Thyroid gland (tissue), 4 donors: ENCODE results near the gene SLC14A1.

Experiments
- CTCF ChIP-seq, 6 experiments: fragments of 200-600 bp in 3 of 6; fragments of 450-650 bp in 3 of 6; sonication (generic) in 3 of 6; IDR thresholded peaks; one replicate each; pipeline ENCODE4 v1.5.1; 2016 to 2019; ENCODE audit warnings: antibody characterized with exemption in 6 of 6, mild to moderate bottlenecking in 2 of 6, inconsistent platforms in 1 of 6, moderate library complexity in 1 of 6
- POLR2A ChIP-seq, 2 donors: fragments of 450-650 bp; IDR thresholded peaks; one replicate each; pipeline ENCODE4 v1.6.1; 2017; ENCODE audit warnings: antibody characterized with exemption in 2 of 2, mild to moderate bottlenecking in 2 of 2, moderate library complexity in 1 of 2

DNA sequence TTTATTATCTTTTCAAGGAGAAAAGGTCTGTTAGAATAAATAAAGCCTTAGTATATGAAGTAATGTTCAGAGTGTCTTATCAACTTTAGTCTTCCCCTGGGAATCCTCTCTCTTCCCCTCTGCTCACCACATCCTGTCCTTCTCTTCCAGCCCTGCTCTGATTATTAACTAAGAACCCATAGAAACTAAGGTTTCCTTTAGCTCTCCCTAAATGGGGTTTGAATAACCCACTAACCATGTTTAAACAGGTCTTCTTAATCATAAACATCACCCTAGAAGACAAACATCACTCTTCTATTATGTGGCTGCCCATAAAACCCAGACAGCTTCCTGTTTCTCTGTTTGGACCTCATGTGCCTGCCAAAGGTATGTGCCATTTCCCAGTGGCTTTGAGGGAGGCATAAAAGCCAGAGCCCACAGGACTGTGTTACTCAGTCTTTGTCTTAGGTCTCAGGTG lies 50.1 kb downstream of the SLC14A1 start:
- TF ChIP-seq CTCF (IDR thresholded peaks at IDR 0.05): no peak
- no peak for TF ChIP-seq POLR2A (IDR thresholded peaks at IDR 0.05)
